Aorta (tissue), 5 donors: Measurements from ENCODE around the gene ZNF658. TPM values are rescaled to one million over a fixed set of nuclear protein-coding genes. Genes with fewer than 3 reads are reported as not detected.
"Not testable (repeated sequence)": the region's sequence is repeated elsewhere in the genome, so short reads cannot be mapped to it uniquely, and the experiment has no call there.

Experiments used
- ATAC-seq: fragments of 200-7000 bp; cut with Tn5 transposase; one replicate; pipeline ENCODE4 v1.9.1; 2022; ENCODE audit warnings: moderate library complexity; ENCODE audit not compliant: low FRiP score
- DNase-seq, 2 donors: peaks; one replicate each; pipeline ENCODE4 v3.0.0-alpha.2; 2020
- H3K27ac ChIP-seq, 2 donors: one replicate each; pipeline ENCODE4 v1.5.1; 2013; ENCODE audit warnings: low read length in 2 of 2, mild to moderate bottlenecking in 2 of 2, moderate library complexity in 2 of 2, control low read depth in 1 of 2, inconsistent platforms in 1 of 2, low read depth in 1 of 2
- H3K27me3 ChIP-seq, 2 donors: one replicate each; pipeline ENCODE4 v1.6.1; 2013; ENCODE audit warnings: control low read depth in 1 of 2, low read length in 1 of 2, mild to moderate bottlenecking in 1 of 2, moderate library complexity in 1 of 2; ENCODE audit not compliant: insufficient read depth in 2 of 2, control insufficient read depth in 1 of 2
- H3K36me3 ChIP-seq, 2 donors: one replicate each; pipeline ENCODE4 v1.6.1; 2013; ENCODE audit warnings: control low read depth in 1 of 2, low read length in 1 of 2, mild to moderate bottlenecking in 1 of 2; ENCODE audit not compliant: insufficient read depth in 2 of 2, control insufficient read depth in 1 of 2
- H3K4me1 ChIP-seq, 2 donors: one replicate each; pipeline ENCODE4 v1.6.1; 2013; ENCODE audit warnings: low read length in 2 of 2, control low read depth in 1 of 2, mild to moderate bottlenecking in 1 of 2, moderate library complexity in 1 of 2; ENCODE audit not compliant: insufficient read depth in 2 of 2, control insufficient read depth in 1 of 2
- H3K4me3 ChIP-seq, 2 donors: one replicate each; pipeline ENCODE4 v1.5.1; 2013; ENCODE audit warnings: low read length in 2 of 2, control low read depth in 1 of 2, mild to moderate bottlenecking in 1 of 2
- H3K9me3 ChIP-seq: one replicate; pipeline ENCODE4 v1.6.1; 2013; ENCODE audit warnings: mild to moderate bottlenecking, low read length; ENCODE audit not compliant: control insufficient read depth
- WGBS, 2 donors: extraction: QIAGEN DNeasy Blood & Tissue Kit; methylation state at CpG; one replicate each; pipeline ENCODE4 v1.1.7; 2013; 5-methylcytosine and 5-hydroxymethylcytosine counted together
- intact Hi-C, 2 donors: fragments of 100-400 bp; cut with DNase I; formaldehyde crosslinking; loops; one replicate each; pipeline versions ENCODE4 v1.14.2 to v1.15.0; 2022
- polyA plus RNA-seq, 2 donors: library from polyadenylated mRNA; stranded (reverse); fragments of 200-250 nt; gene quantifications; one replicate each; pipeline ENCODE4 v1.2.3, GENCODE V29; 2013
- total RNA-seq, 2 donors: library from RNA; stranded (reverse); fragmentation: NEBNext Ultra II Directional; extraction: Animal tissue kit (Norgen Biotek cat#: 25700); gene quantifications; one replicate each; pipeline ENCODE4 v1.2.1, GENCODE V29; 2021
- donor health status: healthy with polysubstance abuse.
- donor health status: Bipolar disorder and iron deficiency.
- donor health status: DM: no; HTN: no; CAD: no.
- donor health status: DM: no; HTN: no; CAD: no.
- donor health status: DM: yes; HTN: yes; CAD: no.

ZNF658 gene
- total and polyA plus RNA-seq, 4 donors, result 1.1 to 6.2 (median 2.7) TPM

DNA sequence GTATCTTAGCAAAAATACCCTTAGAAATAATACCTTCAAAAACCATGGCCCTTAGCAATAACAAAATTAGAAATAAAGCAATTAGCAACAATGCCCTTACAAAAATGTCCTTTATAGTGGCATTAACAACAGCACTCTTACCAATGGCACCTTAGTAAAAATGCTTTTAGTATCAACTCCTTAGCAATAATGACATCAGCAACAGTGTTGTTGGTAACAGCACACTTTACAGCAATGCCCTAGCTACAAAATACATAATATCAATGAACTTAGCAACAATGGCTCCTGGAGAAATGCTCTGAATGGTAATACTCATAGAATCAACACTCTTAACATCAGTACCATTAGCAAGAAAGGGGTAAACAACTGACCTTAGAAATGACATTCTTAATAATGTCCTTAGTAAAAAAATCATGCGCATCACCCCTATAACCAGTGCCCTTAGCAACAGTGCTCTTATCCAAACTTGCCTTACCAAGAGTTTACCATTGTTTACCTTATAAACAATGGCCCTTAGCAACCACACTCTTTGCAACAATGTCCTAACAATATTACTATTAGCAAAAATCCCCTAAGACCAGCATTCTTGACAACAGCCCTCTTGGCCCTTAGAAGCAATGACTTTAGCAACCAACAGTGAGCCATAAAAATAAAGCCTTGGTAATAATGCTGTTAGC is 35.8 kb downstream of the ZNF658 start:
- H3K36me3 ChIP-seq, ATAC-seq, H3K4me1 ChIP-seq, DNase-seq, H3K9me3 ChIP-seq, H3K4me3 ChIP-seq, intact Hi-C loops, H3K27me3 ChIP-seq, H3K27ac ChIP-seq: not testable (repeated sequence)
- WGBS, 2 donors, result no CpG with 5 or more reads among the region's 1 CpG

DNA sequence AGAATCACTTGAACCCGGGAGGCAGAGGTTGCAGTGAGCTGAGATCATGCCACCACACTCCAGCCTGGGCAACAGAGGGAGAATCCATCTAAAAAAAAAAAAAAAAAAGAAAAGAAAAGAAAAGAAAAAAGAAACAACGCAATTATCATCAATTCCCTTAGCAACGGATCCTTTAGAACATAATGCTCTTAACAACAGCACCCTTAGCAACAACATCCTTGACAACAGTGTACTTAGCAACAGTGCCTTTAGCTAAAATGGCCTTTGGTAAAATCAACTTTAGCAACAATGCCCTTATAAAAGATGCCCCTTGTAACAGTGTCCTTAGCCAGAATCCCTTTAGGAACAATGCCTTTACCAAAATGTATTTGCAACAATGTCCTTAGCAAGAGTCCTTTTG is 37.1 kb downstream of the ZNF658 start:
- 78 to 80% methylated on average over 1 to 3 of the region's 3 CpGs for WGBS, 2 donors

DNA sequence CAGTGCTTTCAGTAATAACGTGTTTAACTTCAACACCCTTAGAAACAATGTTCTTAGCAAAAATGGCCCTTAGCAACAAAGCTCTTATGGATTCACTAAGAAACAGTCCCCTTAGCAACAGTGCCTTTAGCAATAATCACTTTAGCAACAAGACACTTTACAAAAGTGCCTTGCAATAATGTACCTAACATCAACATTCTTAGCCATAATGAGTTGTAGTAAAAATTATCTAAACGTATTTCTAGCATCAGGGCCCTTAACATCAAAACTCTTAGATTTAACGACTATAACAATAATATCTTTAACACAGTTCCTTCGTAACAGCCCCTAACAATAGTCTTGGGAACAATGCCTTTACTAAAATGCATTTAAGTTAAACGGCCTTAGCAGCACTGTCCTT is 37.8 kb downstream of the ZNF658 start:
- H3K36me3 ChIP-seq, H3K4me1 ChIP-seq, H3K27me3 ChIP-seq, ATAC-seq, H3K4me3 ChIP-seq, intact Hi-C loops, H3K27ac ChIP-seq, H3K9me3 ChIP-seq, DNase-seq: not testable (repeated sequence)
- WGBS, 2 donors, result 89 to 94% methylated on average over 4 of the region's 5 CpGs

More for the DNA sequence above, 37.1 kb downstream of the ZNF658 start:
- H3K36me3 ChIP-seq, H3K9me3 ChIP-seq, H3K4me1 ChIP-seq, H3K27ac ChIP-seq, H3K27me3 ChIP-seq, DNase-seq, ATAC-seq, H3K4me3 ChIP-seq, intact Hi-C loops: not testable (repeated sequence)

DNA sequence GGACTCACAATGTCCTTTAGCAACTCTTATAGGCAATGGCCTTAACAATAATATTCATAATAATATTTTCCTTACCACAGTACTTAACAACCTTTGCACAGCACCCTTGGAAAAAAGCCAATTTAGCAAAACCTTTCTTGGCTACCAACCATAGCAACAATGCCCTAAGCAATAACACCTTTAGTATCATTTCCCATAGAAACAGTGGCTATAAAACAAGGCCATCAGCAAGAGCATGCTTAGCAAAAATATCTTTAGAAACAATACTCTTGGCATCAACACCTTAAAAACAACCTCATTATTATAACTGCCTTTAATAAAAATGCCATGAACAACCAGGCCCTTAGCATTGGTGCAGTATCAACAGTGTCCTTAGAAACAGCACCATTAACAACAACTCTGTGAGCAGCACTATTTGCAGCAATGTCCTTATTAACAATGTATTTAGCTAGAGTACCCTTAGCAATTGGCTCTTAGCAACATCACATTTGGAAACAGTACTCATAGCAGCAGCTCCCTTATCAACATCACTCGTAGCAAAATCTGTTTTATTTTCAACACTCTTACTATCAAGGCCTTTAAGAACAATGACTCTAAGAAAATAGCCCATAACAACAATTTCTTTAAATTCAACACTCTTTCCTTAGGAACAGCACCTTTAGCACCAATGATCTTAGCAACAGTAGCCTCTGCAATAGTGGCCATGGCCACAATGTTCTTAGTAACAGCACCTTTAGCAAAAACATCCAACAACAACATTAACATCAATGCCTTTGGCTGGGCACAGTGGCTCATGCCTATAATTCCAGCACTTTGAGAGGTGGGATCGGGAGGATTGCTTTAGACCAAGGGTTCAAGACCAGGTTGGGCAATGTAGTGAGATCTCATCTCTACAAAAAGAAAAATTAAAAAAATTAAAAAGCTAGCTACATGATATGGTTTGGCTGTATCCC is 39.6 kb downstream of the ZNF658 start:
- intact Hi-C loops, H3K27ac ChIP-seq, H3K4me3 ChIP-seq, DNase-seq, H3K4me1 ChIP-seq, H3K9me3 ChIP-seq, H3K27me3 ChIP-seq, H3K36me3 ChIP-seq: not testable (repeated sequence)
- WGBS, 2 donors, result 7 to 9% methylated on average over 1 of the region's 2 CpGs
- peak; percentile 33 for ATAC-seq

DNA sequence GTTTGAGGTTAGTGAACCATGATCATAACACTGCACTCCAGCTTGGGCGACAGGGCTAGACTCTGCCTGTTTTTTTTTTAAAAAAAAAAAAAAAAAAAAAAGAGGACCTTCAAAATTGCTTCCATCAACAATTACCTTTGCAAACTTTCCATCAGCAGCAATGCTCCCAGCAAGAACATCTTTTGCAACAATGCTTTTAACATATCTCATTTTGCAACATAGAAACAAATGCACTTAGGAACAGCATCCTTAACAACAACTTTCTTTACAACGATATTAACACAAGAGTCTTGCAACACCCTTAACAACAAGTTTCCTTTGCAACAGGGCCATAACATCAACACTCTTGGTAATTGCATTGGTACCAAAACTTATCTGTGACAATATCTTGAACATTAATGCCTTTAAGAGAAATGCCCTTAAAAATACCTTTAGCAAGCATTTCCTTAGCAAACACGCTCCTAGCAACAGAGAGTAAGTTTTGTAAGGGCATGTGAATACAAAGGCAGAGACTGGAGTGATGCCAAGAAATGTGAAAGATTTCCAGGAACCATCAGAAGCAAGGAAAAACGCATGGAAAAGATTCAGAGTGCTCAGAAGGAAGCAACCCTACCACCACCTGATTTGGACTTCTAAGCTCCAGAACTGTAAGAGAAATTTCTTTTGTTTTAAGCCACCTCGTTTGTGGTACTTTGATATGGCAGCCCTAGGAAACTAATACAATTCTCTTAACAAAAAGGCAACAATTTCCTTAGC is 42.1 kb downstream of the ZNF658 start:
- peak; percentile 26 for ATAC-seq
- 6 to 22% methylated on average over 4 to 5 of the region's 5 CpGs for WGBS, 2 donors

DNA sequence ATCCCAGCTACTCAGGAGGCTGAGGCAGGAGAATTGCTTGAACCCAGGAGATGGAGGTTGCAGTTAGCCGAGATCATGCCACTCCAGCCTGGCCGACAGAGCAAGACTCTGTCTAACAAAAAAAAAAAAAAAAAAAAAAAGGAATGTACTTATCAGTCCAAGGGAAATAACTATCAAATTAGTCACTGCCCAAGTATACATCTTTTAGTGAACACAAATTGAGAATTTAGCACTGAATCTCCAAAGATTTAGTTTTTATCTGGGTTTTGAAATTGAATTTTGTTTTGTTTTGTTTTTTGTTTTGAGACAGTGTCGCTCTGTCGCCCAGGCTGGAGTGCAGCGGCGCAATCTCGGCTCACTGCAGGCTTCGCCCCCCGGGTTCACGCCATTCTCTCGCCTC is 52.1 kb downstream of the ZNF658 start:
- H3K4me1 ChIP-seq, ATAC-seq, H3K27ac ChIP-seq, H3K4me3 ChIP-seq, DNase-seq, intact Hi-C loops, H3K27me3 ChIP-seq, H3K36me3 ChIP-seq, H3K9me3 ChIP-seq: not testable (repeated sequence)
- WGBS, 2 donors, result 74 to 97% methylated on average over 9 to 11 of the region's 11 CpGs

More for the DNA sequence above, 42.1 kb downstream of the ZNF658 start:
- intact Hi-C loops, H3K4me3 ChIP-seq, H3K4me1 ChIP-seq, H3K36me3 ChIP-seq, H3K27ac ChIP-seq, H3K9me3 ChIP-seq, H3K27me3 ChIP-seq, DNase-seq: not testable (repeated sequence)

Other genes with a start within 250 kb of the ZNF658 start
- gene SPATA31A3, start 91.8 kb downstream of the ZNF658 start, total RNA-seq, result not detected
- gene SPATA31A3, start 91.8 kb downstream of the ZNF658 start, polyA plus RNA-seq, result not detected